ENCODE data around the gene NEK6.
A peak's percentile ranks its signal among the peaks of the same experiment; 100 is the strongest.

The NEK6 gene

GRCh38 chr9:124257070-124257843 is 492 bp upstream of the NEK6 start:
- peak; percentile 42 for DNase-seq
- in situ Hi-C loops (cut with HindIII; ENCODE audit: low pct_ligation_motif_present, low pct_unique_long_range_greater_than_20kb, low sequenced_read_pairs) = no loop called here

GRCh38 chr9:124258607-124259157 is 933 bp downstream of the NEK6 start:
- in situ Hi-C loops (cut with HindIII; ENCODE audit: low pct_ligation_motif_present, low pct_unique_long_range_greater_than_20kb, low sequenced_read_pairs) = no loop called here
- peak; percentile 17 for DNase-seq

GRCh38 chr9:124259158-124259808 is 1.5 kb downstream of the NEK6 start:
- in situ Hi-C loops (cut with HindIII; ENCODE audit: low pct_ligation_motif_present, low pct_unique_long_range_greater_than_20kb, low sequenced_read_pairs) = no loop called here
- DNase-seq = peak; percentile 68

GRCh38 chr9:124260769-124261603 is 3.2 kb downstream of the NEK6 start:
- in situ Hi-C loops (cut with HindIII; ENCODE audit: low pct_ligation_motif_present, low pct_unique_long_range_greater_than_20kb, low sequenced_read_pairs) = no loop called here

GRCh38 chr9:124261736-124262648 is 4.2 kb downstream of the NEK6 start:
- in situ Hi-C loops (cut with HindIII; ENCODE audit: low pct_ligation_motif_present, low pct_unique_long_range_greater_than_20kb, low sequenced_read_pairs) = no loop called here
- no peak for DNase-seq

More at GRCh38 chr9:124260769-124261603, 3.2 kb downstream of the NEK6 start:
- peak; percentile 64 for DNase-seq

- DNase-seq = no peak
- in situ Hi-C loops (cut with HindIII; ENCODE audit: low pct_ligation_motif_present, low pct_unique_long_range_greater_than_20kb, low sequenced_read_pairs) = no loop called here
These were observed 4.9 kb downstream of the NEK6 start for GRCh38 chr9:124262649-124262972.

- in situ Hi-C loops (cut with HindIII; ENCODE audit: low pct_ligation_motif_present, low pct_unique_long_range_greater_than_20kb, low sequenced_read_pairs) = no loop called here
- no peak for DNase-seq
These were observed 5.5 kb downstream of the NEK6 start for GRCh38 chr9:124263213-124263612.

GRCh38 chr9:124263800-124264426 is 6.2 kb downstream of the NEK6 start:
- no peak for DNase-seq
- in situ Hi-C loops (cut with HindIII; ENCODE audit: low pct_ligation_motif_present, low pct_unique_long_range_greater_than_20kb, low sequenced_read_pairs) = no loop called here

- DNase-seq = no peak
- in situ Hi-C loops (cut with HindIII; ENCODE audit: low pct_ligation_motif_present, low pct_unique_long_range_greater_than_20kb, low sequenced_read_pairs) = no loop called here
These were observed 7.1 kb downstream of the NEK6 start for GRCh38 chr9:124264823-124265233.

- DNase-seq = no peak
- in situ Hi-C loops (cut with HindIII; ENCODE audit: low pct_ligation_motif_present, low pct_unique_long_range_greater_than_20kb, low sequenced_read_pairs) = no loop called here
These were observed 7.8 kb downstream of the NEK6 start for GRCh38 chr9:124265551-124265950.

- in situ Hi-C loops (cut with HindIII; ENCODE audit: low pct_ligation_motif_present, low pct_unique_long_range_greater_than_20kb, low sequenced_read_pairs) = no loop called here
- no peak for DNase-seq
These were observed 8.5 kb downstream of the NEK6 start for GRCh38 chr9:124266139-124266825.

- in situ Hi-C loops (cut with HindIII; ENCODE audit: low pct_ligation_motif_present, low pct_unique_long_range_greater_than_20kb, low sequenced_read_pairs) = no loop called here
- no peak for DNase-seq
These were observed 9.1 kb downstream of the NEK6 start for GRCh38 chr9:124266826-124267201.

- DNase-seq = no peak
These were observed 9.6 kb downstream of the NEK6 start for GRCh38 chr9:124267271-124267807.

GRCh38 chr9:124268248-124268647 is 10.5 kb downstream of the NEK6 start:
- in situ Hi-C loops (cut with HindIII; ENCODE audit: low pct_ligation_motif_present, low pct_unique_long_range_greater_than_20kb, low sequenced_read_pairs) = no loop called here

More at GRCh38 chr9:124267271-124267807, 9.6 kb downstream of the NEK6 start:
- in situ Hi-C loops (cut with HindIII; ENCODE audit: low pct_ligation_motif_present, low pct_unique_long_range_greater_than_20kb, low sequenced_read_pairs) = no loop called here

GRCh38 chr9:124268661-124269060 is 10.9 kb downstream of the NEK6 start:
- no peak for DNase-seq
- in situ Hi-C loops (cut with HindIII; ENCODE audit: low pct_ligation_motif_present, low pct_unique_long_range_greater_than_20kb, low sequenced_read_pairs) = no loop called here

More at GRCh38 chr9:124268248-124268647, 10.5 kb downstream of the NEK6 start:
- DNase-seq = no peak

GRCh38 chr9:124269556-124269955 is 11.8 kb downstream of the NEK6 start:
- in situ Hi-C loops (cut with HindIII; ENCODE audit: low pct_ligation_motif_present, low pct_unique_long_range_greater_than_20kb, low sequenced_read_pairs) = no loop called here
- DNase-seq = no peak

Measured in ACHN (cell line).